GM12892 (cell line): ENCODE measurements around the gene SOX1.

Source experiments
- POLR2A ChIP-seq: IDR thresholded peaks from 2 replicates; pipeline ENCODE4 v1.6.1; 2011; ENCODE audit warnings: low read depth, low read length, control low read depth
- POLR2AphosphoS5 ChIP-seq: IDR thresholded peaks from 2 replicates; pipeline ENCODE4 v1.6.1; 2011; ENCODE audit warnings: low read depth, low read length, control low read depth

DNA sequence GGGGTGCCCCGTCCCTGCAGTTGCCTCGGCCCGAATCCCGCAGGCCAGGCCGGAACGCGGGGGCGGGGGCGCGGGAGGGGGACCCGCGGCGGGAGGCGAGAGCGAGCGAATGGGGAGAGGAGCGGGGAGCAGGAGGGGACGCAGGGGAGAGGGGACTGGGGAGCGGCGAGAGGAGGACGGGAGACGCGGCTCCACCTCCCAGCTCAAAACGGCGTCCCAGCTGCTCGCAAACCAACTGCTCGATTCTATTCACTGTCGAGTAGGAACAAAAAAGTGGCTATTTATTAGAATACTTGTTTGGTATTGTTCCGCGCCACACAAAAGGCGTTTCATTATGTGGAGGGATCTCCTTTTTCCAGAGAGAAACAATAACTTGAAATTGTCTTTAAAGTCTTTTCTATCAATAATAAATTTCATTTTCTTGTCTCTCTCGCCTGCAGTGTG, 10.6 kb upstream of the SOX1 start:
- TF ChIP-seq POLR2AphosphoS5 (no peak), POLR2A (no peak)
